ENCODE data around the gene GPR26.

DNA sequence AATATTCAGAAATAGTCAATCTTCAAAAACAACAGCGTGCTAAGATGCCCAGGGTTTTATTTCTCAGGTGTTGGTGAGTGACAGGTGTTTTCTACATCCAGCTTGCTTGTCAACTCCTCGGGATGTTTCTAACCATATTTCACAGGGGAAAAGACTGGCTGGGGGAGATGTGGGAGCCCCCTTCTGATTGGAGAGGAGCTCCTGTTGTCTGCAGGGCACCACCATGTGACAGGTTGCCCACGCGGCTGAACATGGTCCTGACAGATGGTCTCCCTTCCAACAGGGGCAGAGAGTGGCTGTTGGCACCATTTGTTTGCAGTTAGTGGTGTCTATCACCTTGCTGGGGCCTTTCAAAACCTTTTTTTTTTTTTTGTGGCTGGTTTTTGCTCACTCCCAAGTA lies 16.5 kb upstream of the GPR26 start:
- no peak for TF ChIP-seq GATA2 (IDR thresholded peaks at IDR 0.05; ENCODE audit: low read depth, low read length)
- TF ChIP-seq GATA3 (IDR thresholded peaks at IDR 0.05; ENCODE audit: low read depth, low read length), result no peak
